SW 1271 (cell line): ENCODE measurements around the gene CNNM4.

Source experiments
- DNase-seq, 2 experiments: peaks; one replicate each; lab custom pipeline; 2025; lab: John Stamatoyannopoulos, UW

CNNM4 gene

DNA sequence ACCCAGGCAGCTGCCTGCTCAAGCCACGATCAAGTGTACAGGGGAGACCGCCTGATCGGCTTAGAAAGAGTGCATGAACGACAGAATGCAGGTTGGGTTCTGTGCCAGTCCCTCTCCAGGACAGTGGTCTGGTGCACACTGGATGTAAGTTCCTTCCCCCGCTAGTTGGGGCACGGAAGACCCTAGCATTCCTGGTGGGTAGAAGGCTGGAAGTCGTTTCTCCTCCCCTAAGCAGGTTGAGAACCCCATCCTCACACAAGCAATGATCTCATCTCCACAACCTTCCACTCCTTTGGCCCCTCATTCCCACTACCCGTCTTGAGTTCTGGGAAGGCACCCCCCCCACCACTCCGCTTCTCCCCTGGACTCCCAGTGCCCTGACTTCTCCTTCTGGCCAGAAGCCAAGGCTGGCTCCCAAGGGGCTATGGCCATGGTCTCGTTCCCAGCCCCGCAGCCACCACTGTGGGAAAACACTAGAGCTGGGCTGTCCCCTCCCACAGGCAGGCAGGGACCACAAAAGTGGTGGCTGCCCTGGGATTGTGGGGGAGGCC, 98.5 kb downstream of the CNNM4 start:
- no peak for DNase-seq

DNA sequence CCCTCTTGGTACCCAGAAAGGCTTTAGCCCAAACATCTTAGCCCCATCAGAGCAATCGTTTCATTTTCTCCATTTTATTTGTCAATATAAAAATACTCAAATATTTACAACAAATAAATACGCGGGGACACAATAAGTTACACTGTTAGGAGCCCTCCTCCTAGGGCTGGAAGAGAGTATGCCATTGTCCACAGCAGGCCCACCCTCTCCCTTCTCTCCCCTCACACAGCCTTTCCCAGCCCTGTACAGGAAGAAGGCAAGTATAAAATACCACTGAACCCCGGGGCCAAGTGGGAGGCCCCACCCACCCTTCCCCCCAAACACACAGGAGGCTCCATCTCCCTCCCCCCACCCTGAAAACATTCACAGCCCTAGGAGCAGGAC, 99.0 kb downstream of the CNNM4 start:
- no peak for DNase-seq

DNA sequence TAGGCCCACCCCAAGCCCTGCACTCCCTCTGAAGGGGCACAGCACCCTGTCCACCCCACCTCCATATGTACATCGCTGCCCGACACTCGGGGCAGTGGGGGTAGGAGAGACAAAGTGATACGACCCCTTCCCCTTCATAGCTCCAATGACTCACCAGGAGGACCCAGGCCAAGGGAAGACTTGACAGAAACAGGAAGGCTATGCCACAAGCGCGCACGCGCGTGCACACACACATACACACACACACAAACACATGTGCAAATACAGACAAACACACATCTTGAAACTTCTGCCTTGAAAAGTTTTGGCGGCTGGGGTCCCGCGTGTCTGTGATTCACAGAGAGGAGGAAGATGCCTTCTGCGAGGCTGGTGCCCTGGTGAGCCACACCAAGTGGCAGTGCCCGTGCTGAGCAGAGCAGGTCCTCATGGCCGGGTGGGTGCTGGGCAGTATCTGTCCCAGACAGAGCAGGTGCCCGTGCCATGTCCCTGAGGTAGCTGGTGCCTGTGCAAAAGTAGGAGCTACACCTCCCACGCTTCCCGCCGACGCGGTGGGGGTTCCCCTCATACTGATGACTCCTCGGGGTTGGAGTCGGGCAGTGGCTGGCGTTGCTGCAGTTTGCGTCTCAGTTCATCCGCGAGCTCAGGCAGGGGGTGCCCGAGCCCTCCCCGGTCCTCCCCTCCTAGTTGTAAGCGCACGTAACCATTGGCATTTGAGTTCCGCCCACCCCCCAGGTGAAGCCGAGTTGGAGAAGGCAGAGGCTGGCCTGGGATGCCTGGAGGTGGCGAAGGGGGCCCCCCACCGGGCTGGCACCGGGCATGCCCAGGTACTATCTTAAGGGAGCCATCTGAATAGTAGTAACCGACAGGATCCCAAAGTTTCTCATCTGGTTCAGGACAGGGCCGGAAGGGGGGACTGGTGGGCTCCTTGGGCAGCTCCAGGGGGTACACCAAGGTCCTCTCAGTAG, 99.6 kb downstream of the CNNM4 start:
- DNase-seq = no peak

DNA sequence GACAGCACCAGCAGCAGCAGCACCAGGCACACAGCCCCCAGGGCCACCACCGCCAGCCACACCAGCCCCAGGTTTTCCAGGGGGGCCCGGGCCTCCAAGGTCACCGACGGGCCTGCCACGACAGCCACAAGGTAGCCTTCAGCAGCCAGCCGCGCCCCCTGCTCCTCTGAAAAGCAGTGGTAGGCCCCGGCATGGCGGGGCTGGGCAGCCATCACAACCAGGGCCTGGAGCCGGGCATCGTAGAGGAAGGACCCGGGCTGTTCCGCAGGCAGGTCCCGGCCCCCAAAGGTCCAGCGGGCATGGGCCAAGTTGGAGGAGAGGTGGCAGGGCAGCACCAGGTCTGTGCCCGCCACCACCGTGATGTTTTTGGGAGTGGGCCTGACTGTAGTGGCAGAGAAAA, 100.4 kb downstream of the CNNM4 start:
- no peak for DNase-seq
